Heart right ventricle (tissue), 16 donors: ENCODE results near the gene PXK. TPM values are rescaled to one million over a fixed set of nuclear protein-coding genes. Genes with fewer than 3 reads are reported as not detected.

Source experiments
- ATAC-seq, 8 donors: fragments of 200-7000 bp; cut with Tn5 transposase; one replicate each; pipeline ENCODE4 v1.9.1; 2020; ENCODE audit warnings: mild to moderate bottlenecking in 8 of 8, moderate library complexity in 8 of 8, moderate number of reproducible peaks in 1 of 8
- DNase-seq, 2 donors: peaks; one replicate each; pipeline ENCODE4 v3.0.0-alpha.2; 2020
- H3K27ac ChIP-seq, 10 donors: fragments of 200-600 bp; sonication (generic) in 2 of 10; one replicate each; pipeline versions ENCODE4 v1.5.0 to v1.8.0; 2020 to 2022; ENCODE audit warnings: mild to moderate bottlenecking in 3 of 10
- H3K27me3 ChIP-seq, 7 donors: fragments of 200-600 bp; one replicate each; pipeline ENCODE4 v1.8.0; 2021 to 2022; ENCODE audit warnings: mild to moderate bottlenecking in 2 of 7
- H3K36me3 ChIP-seq, 9 donors: fragments of 200-600 bp; sonication (generic) in 1 of 9; one replicate each; pipeline versions ENCODE4 v1.5.0 to v1.8.0; 2020 to 2022; ENCODE audit warnings: mild to moderate bottlenecking in 2 of 9
- H3K4me1 ChIP-seq, 9 donors: fragments of 200-600 bp; sonication (generic) in 1 of 9; one replicate each; pipeline versions ENCODE4 v1.5.0 to v1.8.0; 2020 to 2022; ENCODE audit warnings: mild to moderate bottlenecking in 4 of 9
- H3K4me3 ChIP-seq, 10 donors: fragments of 200-600 bp; sonication (generic) in 2 of 10; one replicate each; pipeline versions ENCODE4 v1.5.0 to v1.8.0; 2020 to 2022; ENCODE audit warnings: mild to moderate bottlenecking in 7 of 10, moderate library complexity in 2 of 10
- H3K9me3 ChIP-seq, 11 donors: fragments of 200-600 bp in 10 of 11; sonication (generic) in 2 of 11; one replicate each; pipeline versions ENCODE4 v1.5.0 to v1.8.0; 2013 to 2022; ENCODE audit warnings: mild to moderate bottlenecking in 2 of 11, control low read depth in 1 of 11, moderate library complexity in 1 of 11
- CTCF ChIP-seq, 9 donors: fragments of 200-600 bp; sonication (generic) in 2 of 9; IDR thresholded peaks; one replicate each; pipeline versions ENCODE4 v1.5.0 to v1.8.0; 2021 to 2022; ENCODE audit warnings: antibody characterized with exemption in 9 of 9, mild to moderate bottlenecking in 5 of 9, moderate library complexity in 1 of 9
- WGBS, 2 donors: extraction: QIAGEN DNeasy Blood & Tissue Kit; methylation state at CpG; one replicate each; pipeline ENCODE4 v1.1.7; 2013; ENCODE audit warnings: inconsistent platforms in 1 of 2; 5-methylcytosine and 5-hydroxymethylcytosine counted together
- intact Hi-C, 10 donors: fragments of 100-400 bp; cut with DNase I; formaldehyde crosslinking; loops; one replicate each; pipeline versions ENCODE4 v1.11.1 to v1.14.2; 2022
- polyA plus RNA-seq, 2 donors: library from polyadenylated mRNA; stranded (reverse); fragments of 200-250 nt; gene quantifications; one replicate each; pipeline ENCODE4 v1.2.3, GENCODE V29; 2013
- total RNA-seq, 10 donors: library from RNA; stranded (reverse); fragmentation: NEBNext Ultra II Directional in 3 of 10; extraction: Animal tissue kit (Norgen Biotek cat#: 25700) in 3 of 10; gene quantifications; one replicate each; pipeline versions ENCODE4 v1.2.1 to v1.2.4, GENCODE V29; 2021 to 2023
- donor health status: Arrhythmogenic right ventricular cardiomyopathy.
- donor health status: ischemic (EF 13 %, LVEDD 7.1; RV severe dilation, severe dysfunction).
- donor health status: healthy with polysubstance abuse.
- donor health status: DM: no; HTN: yes; CAD: no.
- donor health status: DM: no; HTN: no; CAD: no.
- donor health status: ischemic (EF 25% LVEDD 6.9; RV normal size, moderate dysfunction).
- donor health status: ischemic (EF 25% LVEDD 5.7; RV mildly dilated, moderate dysfunction).
- donor health status: healthy.
- donor health status: DM: yes; HTN: yes; CAD: no.
- donor health status: Ischemic cardiomyopathy.
- donor health status: ischemic (EF 35%, LVEDD 5.7; RV mildly dilated, moderate dysfunction).
- donor health status: nonischemic (EF 11% LVEDD 7.7; RV severe dilation, severe dysfunction).
- donor health status: DM: yes; HTN: yes; CAD: no.
- donor health status: PGD.
- donor health status: ischemic (EF 29% LVEDD 5.4; RV normal size, mild dysfunction).
- donor health status: nonischemic (EF 23%, LVEDD 6.1; RV moderate dilation, normal function).

The PXK gene
- total and polyA plus RNA-seq, 12 donors, result 5.6 to 16.3 (median 10.8) TPM

- H3K4me1 ChIP-seq, result peaks cover 0 to 25% (median 14%) of the 10 kb centered on the region in 9 donors
- no peak for TF ChIP-seq CTCF (IDR thresholded peaks at IDR 0.05)
- H3K27ac ChIP-seq, result peak overlapping the region in 7 of 10 donors; percentile 16 to 72 (median 36)
- no peaks in the 10 kb centered on the region for H3K9me3 ChIP-seq
- WGBS, 2 donors, result 39 to 53% methylated on average over 2 of the region's 2 CpGs
- no peaks in the 10 kb centered on the region for H3K27me3 ChIP-seq
- DNase-seq (no peak), ATAC-seq (no peak)
- H3K36me3 ChIP-seq, result peaks cover 0 to 3% (median 0%) of the 10 kb centered on the region in 9 donors
- intact Hi-C loops, result loop anchor here in 3 of 10 donors (10.0 kb wide), 3 partner anchors 89 to 209 kb away; partner anchors contain the start of gene ACOX2 (in 1 of the 3)
- H3K4me3 ChIP-seq, result no peak overlapping the region
These were observed 7.1 kb upstream of the PXK start for GRCh38 chr3:58325525-58325992.

- Histone ChIP-seq H3K36me3 (no peaks in the 10 kb centered on the region), H3K4me3 (no peak overlapping the region), H3K4me1 (peaks cover 0 to 22% (median 14%) of the 10 kb centered on the region in 9 donors), H3K9me3 (no peaks in the 10 kb centered on the region), H3K27ac (no peak overlapping the region), H3K27me3 (no peaks in the 10 kb centered on the region)
- 93 to 96% methylated on average over 8 of the region's 8 CpGs for WGBS, 2 donors
- DNase-seq, result no peak
- no peak for TF ChIP-seq CTCF (IDR thresholded peaks at IDR 0.05)
- no peak for ATAC-seq
- intact Hi-C loops, result loop anchor here in 3 of 10 donors (10.0 kb wide), 3 partner anchors 88 to 208 kb away; partner anchors contain the start of gene ACOX2 (in 1 of the 3)
These were observed 6.3 kb upstream of the PXK start for GRCh38 chr3:58326267-58326900.

DNA sequence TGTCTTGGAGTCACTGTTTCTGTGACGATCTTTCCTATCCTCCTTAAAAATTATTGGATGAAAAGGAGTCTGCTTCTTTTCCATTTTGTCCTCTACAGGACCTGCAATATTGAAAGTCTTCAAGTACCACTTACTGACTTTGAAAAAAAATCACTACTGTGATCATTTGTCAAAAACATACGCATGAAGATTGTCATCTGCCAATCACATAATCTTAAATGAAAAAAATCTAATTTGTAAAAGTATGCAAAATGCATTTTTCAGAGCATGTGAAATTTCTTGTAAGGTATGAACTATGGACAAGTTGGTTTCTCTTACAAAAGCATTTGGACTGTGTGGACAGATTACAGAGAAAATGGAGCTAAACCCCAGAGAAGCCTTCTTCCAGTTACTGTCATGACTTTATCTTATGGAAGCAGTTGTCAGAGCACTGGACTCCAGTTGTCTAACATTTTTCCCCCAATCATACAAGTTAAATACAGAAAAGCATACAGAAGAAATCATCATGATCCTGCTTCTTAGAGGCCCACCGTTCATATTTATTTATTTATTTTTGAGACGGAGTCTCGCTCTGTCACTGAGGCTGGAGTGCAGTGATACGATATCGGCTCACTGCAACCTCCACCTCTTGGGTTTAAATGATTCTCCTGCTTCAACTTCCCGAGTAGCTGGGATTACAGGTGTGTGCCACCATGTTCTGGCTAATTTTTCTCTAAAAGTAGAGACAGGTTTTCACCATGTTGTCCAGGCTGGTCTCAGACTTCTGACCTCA is 3.4 kb upstream of the PXK start:
- DNase-seq, result no peak
- 88 to 91% methylated on average over 8 of the region's 8 CpGs for WGBS, 2 donors
- ATAC-seq, result no peak
- intact Hi-C loops, result loop anchor here in 3 of 10 donors (10.0 kb wide), 3 partner anchors 85 to 205 kb away; partner anchors contain the start of gene ACOX2 (in 1 of the 3)
- H3K36me3 ChIP-seq, result no peaks in the 10 kb centered on the region
- no peak overlapping the region for H3K4me3 ChIP-seq
- peaks cover 7 to 36% (median 28%) of the 10 kb centered on the region in 9 donors for H3K4me1 ChIP-seq
- no peaks in the 10 kb centered on the region for H3K9me3 ChIP-seq
- H3K27ac ChIP-seq, result no peak overlapping the region
- no peak for TF ChIP-seq CTCF (IDR thresholded peaks at IDR 0.05)
- no peaks in the 10 kb centered on the region for H3K27me3 ChIP-seq

GRCh38 chr3:58329922-58330413 is 2.7 kb upstream of the PXK start:
- Histone ChIP-seq H3K9me3 (no peaks in the 10 kb centered on the region), H3K36me3 (no peaks in the 10 kb centered on the region), H3K4me1 (peaks cover 8 to 34% (median 27%) of the 10 kb centered on the region in 9 donors), H3K4me3 (no peak overlapping the region), H3K27ac (no peak overlapping the region), H3K27me3 (no peaks in the 10 kb centered on the region)
- no peak for TF ChIP-seq CTCF (IDR thresholded peaks at IDR 0.05)
- intact Hi-C loops, result loop anchor here in 9 of 10 donors (5.0 to 10.0 kb wide), 10 partner anchors 55 to 205 kb away; partner anchors contain the start of genes KCTD6 (in 6 of the 9) and ACOX2 (in 1 of the 9)
- no peak for DNase-seq
- WGBS, 2 donors, result 93 to 94% methylated on average over 5 of the region's 5 CpGs
- no peak for ATAC-seq
